ENCODE measurements around the gene YLPM1. TPM values are rescaled to one million over a fixed set of nuclear protein-coding genes. Genes with fewer than 3 reads are reported as not detected.

The YLPM1 gene, protein sequence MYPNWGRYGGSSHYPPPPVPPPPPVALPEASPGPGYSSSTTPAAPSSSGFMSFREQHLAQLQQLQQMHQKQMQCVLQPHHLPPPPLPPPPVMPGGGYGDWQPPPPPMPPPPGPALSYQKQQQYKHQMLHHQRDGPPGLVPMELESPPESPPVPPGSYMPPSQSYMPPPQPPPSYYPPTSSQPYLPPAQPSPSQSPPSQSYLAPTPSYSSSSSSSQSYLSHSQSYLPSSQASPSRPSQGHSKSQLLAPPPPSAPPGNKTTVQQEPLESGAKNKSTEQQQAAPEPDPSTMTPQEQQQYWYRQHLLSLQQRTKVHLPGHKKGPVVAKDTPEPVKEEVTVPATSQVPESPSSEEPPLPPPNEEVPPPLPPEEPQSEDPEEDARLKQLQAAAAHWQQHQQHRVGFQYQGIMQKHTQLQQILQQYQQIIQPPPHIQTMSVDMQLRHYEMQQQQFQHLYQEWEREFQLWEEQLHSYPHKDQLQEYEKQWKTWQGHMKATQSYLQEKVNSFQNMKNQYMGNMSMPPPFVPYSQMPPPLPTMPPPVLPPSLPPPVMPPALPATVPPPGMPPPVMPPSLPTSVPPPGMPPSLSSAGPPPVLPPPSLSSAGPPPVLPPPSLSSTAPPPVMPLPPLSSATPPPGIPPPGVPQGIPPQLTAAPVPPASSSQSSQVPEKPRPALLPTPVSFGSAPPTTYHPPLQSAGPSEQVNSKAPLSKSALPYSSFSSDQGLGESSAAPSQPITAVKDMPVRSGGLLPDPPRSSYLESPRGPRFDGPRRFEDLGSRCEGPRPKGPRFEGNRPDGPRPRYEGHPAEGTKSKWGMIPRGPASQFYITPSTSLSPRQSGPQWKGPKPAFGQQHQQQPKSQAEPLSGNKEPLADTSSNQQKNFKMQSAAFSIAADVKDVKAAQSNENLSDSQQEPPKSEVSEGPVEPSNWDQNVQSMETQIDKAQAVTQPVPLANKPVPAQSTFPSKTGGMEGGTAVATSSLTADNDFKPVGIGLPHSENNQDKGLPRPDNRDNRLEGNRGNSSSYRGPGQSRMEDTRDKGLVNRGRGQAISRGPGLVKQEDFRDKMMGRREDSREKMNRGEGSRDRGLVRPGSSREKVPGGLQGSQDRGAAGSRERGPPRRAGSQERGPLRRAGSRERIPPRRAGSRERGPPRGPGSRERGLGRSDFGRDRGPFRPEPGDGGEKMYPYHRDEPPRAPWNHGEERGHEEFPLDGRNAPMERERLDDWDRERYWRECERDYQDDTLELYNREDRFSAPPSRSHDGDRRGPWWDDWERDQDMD (N-terminal part only)
- total RNA-seq, result 53.0 TPM
- long read RNA-seq, partial matches to known transcripts, result 17 of 20 reads
- long read RNA-seq, other reads (novel, unspliced or antisense), result 3 of 20 reads

- Histone ChIP-seq H3K4me1 (peaks cover 41% of the 10 kb centered on the region), H3K36me3 (no peaks in the 10 kb centered on the region), H3K27me3 (no peaks in the 10 kb centered on the region), H3K27ac (peak within 1 kb of the TSS; percentile 95), H3K4me3 (peak within 1 kb of the TSS; percentile 81), H3K9me3 (no peaks in the 10 kb centered on the region)
- TF ChIP-seq, protein P1, sequence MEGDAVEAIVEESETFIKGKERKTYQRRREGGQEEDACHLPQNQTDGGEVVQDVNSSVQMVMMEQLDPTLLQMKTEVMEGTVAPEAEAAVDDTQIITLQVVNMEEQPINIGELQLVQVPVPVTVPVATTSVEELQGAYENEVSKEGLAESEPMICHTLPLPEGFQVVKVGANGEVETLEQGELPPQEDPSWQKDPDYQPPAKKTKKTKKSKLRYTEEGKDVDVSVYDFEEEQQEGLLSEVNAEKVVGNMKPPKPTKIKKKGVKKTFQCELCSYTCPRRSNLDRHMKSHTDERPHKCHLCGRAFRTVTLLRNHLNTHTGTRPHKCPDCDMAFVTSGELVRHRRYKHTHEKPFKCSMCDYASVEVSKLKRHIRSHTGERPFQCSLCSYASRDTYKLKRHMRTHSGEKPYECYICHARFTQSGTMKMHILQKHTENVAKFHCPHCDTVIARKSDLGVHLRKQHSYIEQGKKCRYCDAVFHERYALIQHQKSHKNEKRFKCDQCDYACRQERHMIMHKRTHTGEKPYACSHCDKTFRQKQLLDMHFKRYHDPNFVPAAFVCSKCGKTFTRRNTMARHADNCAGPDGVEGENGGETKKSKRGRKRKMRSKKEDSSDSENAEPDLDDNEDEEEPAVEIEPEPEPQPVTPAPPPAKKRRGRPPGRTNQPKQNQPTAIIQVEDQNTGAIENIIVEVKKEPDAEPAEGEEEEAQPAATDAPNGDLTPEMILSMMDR (IDR thresholded peaks at IDR 0.05), result peak; percentile 54
- ATAC-seq, result peak; percentile 100
- peak; percentile 96 for DNase-seq
- intact Hi-C loops (cut with DNase I), result no loop called here
Measured at GRCh38 chr14:74762917-74763802, at the start of gene YLPM1. TSS of gene YLPM1 (plus strand) at chr14:74763316. CDS start at chr14:74763490, 174 bp downstream.

DNA sequence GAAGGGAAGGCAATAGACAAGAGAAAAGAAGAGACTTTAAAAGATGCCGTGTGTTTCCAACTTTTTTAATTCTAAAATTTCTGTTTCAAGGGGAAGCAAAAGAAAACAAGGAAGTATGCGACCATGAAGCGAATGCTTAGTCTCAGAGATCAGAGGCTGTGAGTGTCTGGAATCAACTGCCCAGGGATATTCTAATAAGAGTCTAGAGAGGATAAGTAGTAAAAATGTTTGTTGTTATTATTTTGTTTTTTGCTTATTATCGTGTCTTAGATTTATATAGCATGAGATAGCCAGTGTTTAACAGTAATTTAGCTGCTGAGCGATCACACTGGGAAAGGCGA lies 49.8 kb upstream of the YLPM1 start:
- DNase-seq (no peak), ATAC-seq (no peak)
- H3K4me3 ChIP-seq, result peak overlapping the region; percentile 72
- intact Hi-C loops (cut with DNase I), result no loop called here
- peak overlapping the region; percentile 77 for H3K27ac ChIP-seq
- H3K4me1 ChIP-seq, result peaks cover 30% of the 10 kb centered on the region
- no peaks in the 10 kb centered on the region for H3K27me3 ChIP-seq
- TF ChIP-seq, protein P1 (IDR thresholded peaks at IDR 0.05), result no peak
- peaks cover 33% of the 10 kb centered on the region for H3K36me3 ChIP-seq
- H3K9me3 ChIP-seq, result no peaks in the 10 kb centered on the region

DNA sequence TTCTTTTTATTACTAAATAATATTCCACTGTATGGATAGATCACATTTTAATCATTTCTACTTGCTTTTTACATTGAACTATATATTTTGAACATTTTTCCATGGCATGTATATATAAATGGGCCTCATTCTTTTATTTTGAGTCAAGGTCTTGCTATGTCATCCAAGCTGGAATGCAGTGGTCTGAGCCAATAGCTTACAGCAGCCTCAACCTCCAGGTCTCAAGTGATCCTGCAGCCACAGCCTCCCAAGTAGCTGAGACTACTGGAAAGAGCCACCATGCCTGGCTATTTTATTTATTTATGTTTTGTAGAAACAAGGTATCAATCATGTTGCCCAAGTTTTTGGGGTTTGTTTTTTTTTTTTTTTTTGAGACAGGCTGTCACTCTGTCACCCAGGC lies 42.6 kb upstream of the YLPM1 start:
- H3K36me3 ChIP-seq, result peaks cover 91% of the 10 kb centered on the region
- no peaks in the 10 kb centered on the region for H3K4me1 ChIP-seq
- no peak overlapping the region for H3K4me3 ChIP-seq
- H3K9me3 ChIP-seq, result no peaks in the 10 kb centered on the region
- TF ChIP-seq, protein P1 (IDR thresholded peaks at IDR 0.05), result no peak
- no peak for DNase-seq
- no peak for ATAC-seq
- H3K27me3 ChIP-seq, result no peaks in the 10 kb centered on the region
- H3K27ac ChIP-seq, result no peak overlapping the region
- intact Hi-C loops (cut with DNase I), result no loop called here

GRCh38 chr14:74723134-74723533 lies 40.0 kb upstream of the YLPM1 start:
- peaks cover 65% of the 10 kb centered on the region for H3K36me3 ChIP-seq

More at GRCh38 chr14:74723134-74723533, 40.0 kb upstream of the YLPM1 start:
- no peak overlapping the region for H3K4me3 ChIP-seq
- H3K4me1 ChIP-seq, result no peaks in the 10 kb centered on the region
- H3K27ac ChIP-seq, result no peak overlapping the region
- H3K27me3 ChIP-seq, result no peaks in the 10 kb centered on the region
- intact Hi-C loops (cut with DNase I), result no loop called here
- no peak for DNase-seq
- H3K9me3 ChIP-seq, result no peaks in the 10 kb centered on the region
- TF ChIP-seq, protein P1 (IDR thresholded peaks at IDR 0.05), result no peak
- no peak for ATAC-seq

Measured in upper lobe of right lung (tissue), 1 donor.